Spleen (tissue), 11 donors: ENCODE data around the gene PKD1L1. TPM values are rescaled to one million over a fixed set of nuclear protein-coding genes. Genes with fewer than 3 reads are reported as not detected.
A peak's percentile ranks its signal among the peaks of the same experiment; 100 is the strongest.

Experiments
- DNase-seq: peaks from one replicate; pipeline ENCODE4 v3.0.0-alpha.2; 2020
- H3K27ac ChIP-seq, 8 donors: fragments of 200-600 bp; sonication (generic) in 7 of 8; 1 replicate in 4 of 8; 2 replicates in 4 of 8; pipeline versions ENCODE4 v1.5.0 to v1.8.0; 2016 to 2021; ENCODE audit warnings: inconsistent platforms in 4 of 8, mild to moderate bottlenecking in 4 of 8, moderate library complexity in 1 of 8
- H3K27me3 ChIP-seq, 7 donors: fragments of 200-600 bp; sonication (generic) in 6 of 7; replicated peaks in 1 of 7; 1 replicate in 4 of 7; 2 replicates in 3 of 7; pipeline versions ENCODE4 v1.5.0 to v1.8.0; 2016 to 2021; ENCODE audit warnings: inconsistent platforms in 3 of 7, mild to moderate bottlenecking in 1 of 7
- H3K36me3 ChIP-seq, 6 donors: fragments of 200-600 bp; sonication (generic) in 5 of 6; 1 replicate in 4 of 6; 2 replicates in 2 of 6; pipeline versions ENCODE4 v1.5.0 to v1.8.0; 2016 to 2021; ENCODE audit warnings: inconsistent platforms in 2 of 6
- H3K4me1 ChIP-seq, 6 donors: fragments of 200-600 bp; sonication (generic) in 5 of 6; 1 replicate in 3 of 6; 2 replicates in 3 of 6; pipeline versions ENCODE4 v1.5.0 to v1.8.0; 2016 to 2021; ENCODE audit warnings: inconsistent platforms in 3 of 6
- H3K4me3 ChIP-seq, 8 donors: fragments of 200-600 bp; sonication (generic) in 7 of 8; 1 replicate in 4 of 8; 2 replicates in 4 of 8; pipeline versions ENCODE4 v1.5.0 to v1.8.0; 2016 to 2021; ENCODE audit warnings: inconsistent platforms in 4 of 8, mild to moderate bottlenecking in 4 of 8, moderate library complexity in 2 of 8
- H3K9me3 ChIP-seq, 8 donors: fragments of 200-600 bp; sonication (generic) in 7 of 8; 1 replicate in 4 of 8; 2 replicates in 4 of 8; pipeline versions ENCODE4 v1.5.0 to v1.8.0; 2016 to 2021; ENCODE audit warnings: inconsistent platforms in 4 of 8
- POLR2A ChIP-seq, 3 donors: fragments of 450-650 bp; IDR thresholded peaks; one replicate each; pipeline ENCODE4 v1.5.1; 2017; ENCODE audit warnings: antibody characterized with exemption in 3 of 3, mild to moderate bottlenecking in 1 of 3
- POLR2AphosphoS5 ChIP-seq, 3 donors: sonication (generic); formaldehyde crosslinking; IDR thresholded peaks; one replicate each; pipeline ENCODE4 v1.5.1; 2017; ENCODE audit warnings: antibody characterized with exemption in 3 of 3
- WGBS, 5 donors: extraction: QIAGEN DNeasy Blood & Tissue Kit in 3 of 5; methylation state at CpG; one replicate each; pipeline versions ENCODE4 v1.1.5 to v1.1.7; 2013 to 2018; 5-methylcytosine and 5-hydroxymethylcytosine counted together
- intact Hi-C: fragments of 100-400 bp; cut with DNase I; formaldehyde crosslinking; loops from one replicate; pipeline ENCODE4 v1.15.0; 2023; ENCODE audit warnings: low total_unique reads
- polyA plus RNA-seq, 3 donors: library from polyadenylated mRNA; stranded (reverse); fragments of 200-250 nt; gene quantifications; one replicate each; pipeline ENCODE4 v1.2.1, GENCODE V29; 2013
- total RNA-seq, 7 donors: library from RNA; depleted of rRNA in 3 of 7; stranded (reverse); fragments of >200 nt in 3 of 7; fragmentation: NEBNext Ultra II Directional in 4 of 7; extraction: Animal tissue kit (Norgen Biotek cat#: 25700) in 4 of 7; gene quantifications; one replicate each; pipeline versions ENCODE4 v1.1.0 to v1.2.1, GENCODE V29; 2016 to 2021
- TF ChIP-seq, protein P1 (sequence below), 11 experiments: fragments of 200-600 bp in 7 of 11; fragments of 450-650 bp in 4 of 11; sonication (generic) in 4 of 11; IDR thresholded peaks in 8 of 11; conservative IDR thresholded peaks in 3 of 11; 1 replicate in 7 of 11; 2 replicates in 4 of 11; pipeline versions ENCODE4 v1.4.0 to v1.8.0; 2016 to 2021; ENCODE audit warnings: antibody characterized with exemption in 11 of 11, inconsistent platforms in 4 of 11, mild to moderate bottlenecking in 1 of 11
- donor health status: healthy with polysubstance abuse.
- donor health status: DM: no; HTN: no; CAD: no; lungs with moderate emphysema.
- donor health status: DM: no; HTN: no; CAD: no.
- donor health status: Bipolar disorder and iron deficiency.
- donor health status: healthy.
- donor health status: DM: no; HTN: no; CAD: no.
- donor health status: DM: yes; HTN: yes; CAD: no.

Gene PKD1L1
- total and polyA plus RNA-seq, 10 donors = 0.28 to 1.3 (median 0.49) TPM

DNA sequence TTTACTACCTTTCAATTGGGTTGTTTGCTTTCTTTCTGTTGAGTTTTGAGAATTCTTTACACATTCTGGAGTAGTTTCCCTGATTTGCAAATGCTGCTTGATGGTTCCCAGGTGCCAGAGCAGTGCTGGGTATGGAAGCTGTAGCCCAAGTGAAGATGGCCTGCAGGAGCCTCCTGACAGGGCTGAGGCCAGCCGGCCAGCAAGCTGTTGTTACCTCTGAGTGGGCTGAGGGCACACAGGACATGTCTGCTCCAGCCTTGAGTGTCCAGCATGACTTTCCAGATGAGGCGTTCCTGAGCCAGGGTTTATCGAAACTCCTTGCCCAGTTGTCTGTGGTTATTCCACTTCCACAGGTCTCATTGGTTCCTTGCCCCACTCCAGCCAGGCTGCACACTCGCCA, 201.8 kb downstream of the PKD1L1 start:
- Histone ChIP-seq H3K27me3 (peaks cover 0 to 5% (median 0%) of the 10 kb centered on the region in 7 donors), H3K36me3 (no peaks in the 10 kb centered on the region), H3K9me3 (no peaks in the 10 kb centered on the region), H3K4me3 (no peak overlapping the region), H3K27ac (no peak overlapping the region), H3K4me1 (peaks cover 0 to 7% (median 3%) of the 10 kb centered on the region in 6 donors)
- DNase-seq = peak; percentile 63
- intact Hi-C loops = no loop called here
- 69 to 100% (median 100%) methylated on average over 3 to 4 of the region's 4 CpGs for WGBS, 5 donors
- TF ChIP-seq POLR2AphosphoS5 (IDR thresholded peaks at IDR 0.05) = no peak
- TF ChIP-seq, protein P1, sequence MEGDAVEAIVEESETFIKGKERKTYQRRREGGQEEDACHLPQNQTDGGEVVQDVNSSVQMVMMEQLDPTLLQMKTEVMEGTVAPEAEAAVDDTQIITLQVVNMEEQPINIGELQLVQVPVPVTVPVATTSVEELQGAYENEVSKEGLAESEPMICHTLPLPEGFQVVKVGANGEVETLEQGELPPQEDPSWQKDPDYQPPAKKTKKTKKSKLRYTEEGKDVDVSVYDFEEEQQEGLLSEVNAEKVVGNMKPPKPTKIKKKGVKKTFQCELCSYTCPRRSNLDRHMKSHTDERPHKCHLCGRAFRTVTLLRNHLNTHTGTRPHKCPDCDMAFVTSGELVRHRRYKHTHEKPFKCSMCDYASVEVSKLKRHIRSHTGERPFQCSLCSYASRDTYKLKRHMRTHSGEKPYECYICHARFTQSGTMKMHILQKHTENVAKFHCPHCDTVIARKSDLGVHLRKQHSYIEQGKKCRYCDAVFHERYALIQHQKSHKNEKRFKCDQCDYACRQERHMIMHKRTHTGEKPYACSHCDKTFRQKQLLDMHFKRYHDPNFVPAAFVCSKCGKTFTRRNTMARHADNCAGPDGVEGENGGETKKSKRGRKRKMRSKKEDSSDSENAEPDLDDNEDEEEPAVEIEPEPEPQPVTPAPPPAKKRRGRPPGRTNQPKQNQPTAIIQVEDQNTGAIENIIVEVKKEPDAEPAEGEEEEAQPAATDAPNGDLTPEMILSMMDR (IDR thresholded peaks at IDR 0.05 in 8 of 11, conservative IDR thresholded peaks at IDR 0.05 in 3 of 11) = no peak
- TF ChIP-seq POLR2A (IDR thresholded peaks at IDR 0.05) = no peak

DNA sequence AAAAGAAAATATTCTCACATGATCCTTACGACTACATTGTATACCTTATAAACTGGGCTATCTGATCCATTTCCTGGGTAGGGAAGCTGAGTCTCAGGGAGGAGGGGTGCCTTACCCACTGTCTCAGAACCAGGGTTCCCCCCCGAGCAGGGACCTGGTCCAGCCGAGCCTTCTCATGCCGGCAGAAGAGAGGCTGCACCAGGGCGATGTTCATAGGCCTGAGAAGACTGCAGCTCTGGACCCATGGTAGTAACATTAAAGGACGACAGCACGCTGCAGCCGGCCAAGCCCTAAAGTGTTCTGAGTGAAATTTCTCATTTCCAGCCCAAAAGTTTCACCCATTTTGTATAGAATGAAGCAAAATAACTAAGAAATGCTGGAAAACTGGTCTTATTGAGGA, 203.4 kb downstream of the PKD1L1 start:
- 89 to 96% (median 95%) methylated on average over 8 of the region's 8 CpGs for WGBS, 5 donors
- DNase-seq = peak; percentile 45
- Histone ChIP-seq H3K4me3 (no peak overlapping the region), H3K27ac (no peak overlapping the region), H3K27me3 (peaks cover 0 to 5% (median 0%) of the 10 kb centered on the region in 7 donors), H3K9me3 (no peaks in the 10 kb centered on the region), H3K4me1 (peaks cover 0 to 7% (median 3%) of the 10 kb centered on the region in 6 donors), H3K36me3 (no peaks in the 10 kb centered on the region)
- no peak for TF ChIP-seq POLR2A (IDR thresholded peaks at IDR 0.05)
- no peak for TF ChIP-seq POLR2AphosphoS5 (IDR thresholded peaks at IDR 0.05)
- TF ChIP-seq, protein P1 (IDR thresholded peaks at IDR 0.05 in 8 of 11, conservative IDR thresholded peaks at IDR 0.05 in 3 of 11) = no peak
- intact Hi-C loops = no loop called here

DNA sequence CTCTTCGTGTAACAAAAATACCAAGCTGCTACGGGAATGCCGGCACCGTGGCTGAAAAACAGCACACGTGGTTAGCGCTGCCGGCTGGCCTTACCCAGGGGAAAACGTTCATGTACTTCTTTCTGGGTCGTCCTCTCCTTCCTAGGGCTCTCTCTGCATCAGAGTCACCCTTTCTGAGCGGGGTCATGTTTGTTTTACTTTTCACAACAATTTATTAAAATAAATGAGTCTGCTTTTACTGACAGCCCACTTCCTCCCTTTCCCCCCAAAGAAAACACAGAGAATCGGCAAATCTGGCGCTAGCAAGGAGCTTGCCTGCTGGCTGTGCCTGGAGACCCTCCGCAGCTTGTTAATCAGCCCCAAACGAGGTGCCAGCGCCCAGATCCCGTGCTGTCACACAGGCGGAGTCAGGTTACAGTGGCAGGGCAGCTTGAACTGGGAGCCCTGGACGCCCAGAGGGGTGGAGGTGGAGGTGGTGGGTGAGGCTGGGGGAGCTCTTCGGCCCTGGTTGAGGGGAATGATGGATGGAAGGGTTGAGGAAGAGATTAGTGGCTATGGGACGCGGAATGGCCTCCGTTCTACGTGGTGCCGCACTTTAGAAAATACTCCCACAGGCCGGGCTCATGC, 204.2 kb downstream of the PKD1L1 start:
- peaks cover 0 to 5% (median 0%) of the 10 kb centered on the region in 7 donors for H3K27me3 ChIP-seq
- H3K9me3 ChIP-seq = no peaks in the 10 kb centered on the region
- H3K4me3 ChIP-seq = no peak overlapping the region
- no peaks in the 10 kb centered on the region for H3K36me3 ChIP-seq
- peak; percentile 67 for DNase-seq
- TF ChIP-seq POLR2AphosphoS5 (IDR thresholded peaks at IDR 0.05) = peak in 1 of 3 donors; percentile 17
- TF ChIP-seq POLR2A (IDR thresholded peaks at IDR 0.05) = no peak
- TF ChIP-seq, protein P1 (IDR thresholded peaks at IDR 0.05 in 8 of 11, conservative IDR thresholded peaks at IDR 0.05 in 3 of 11) = no peak
- H3K4me1 ChIP-seq = peaks cover 0 to 7% (median 3%) of the 10 kb centered on the region in 6 donors
- intact Hi-C loops = no loop called here
- WGBS, 5 donors = 51 to 57% (median 52%) methylated on average over 25 of the region's 25 CpGs
- peak overlapping the region in 3 of 8 donors; percentile 17 to 44 (median 36) for H3K27ac ChIP-seq

DNA sequence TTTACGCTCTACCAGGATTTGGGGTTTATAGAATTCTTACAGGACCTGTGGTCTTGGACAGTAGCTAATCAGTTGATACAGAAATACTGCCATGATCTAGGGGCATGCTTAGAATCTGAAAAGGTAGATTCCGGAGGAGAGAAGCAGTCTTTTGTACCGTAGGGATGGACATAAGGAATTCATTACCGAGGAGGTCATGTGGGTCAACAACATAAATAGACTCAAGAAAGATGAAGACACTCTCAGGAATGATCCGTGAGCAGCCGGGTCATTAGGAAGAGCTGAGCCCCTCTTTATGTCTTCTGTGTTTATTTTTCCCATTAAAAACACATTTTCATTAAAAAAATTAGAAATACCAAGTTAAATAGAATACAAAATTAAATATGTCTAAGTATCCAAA, 206.3 kb downstream of the PKD1L1 start:
- 70 to 95% (median 92%) methylated on average over 6 of the region's 6 CpGs for WGBS, 5 donors
- Histone ChIP-seq H3K9me3 (no peaks in the 10 kb centered on the region), H3K27me3 (peaks cover 0 to 5% (median 0%) of the 10 kb centered on the region in 7 donors), H3K4me1 (peaks cover 0 to 7% (median 3%) of the 10 kb centered on the region in 6 donors), H3K4me3 (no peak overlapping the region), H3K27ac (no peak overlapping the region), H3K36me3 (no peaks in the 10 kb centered on the region)
- intact Hi-C loops = no loop called here
- TF ChIP-seq, protein P1 (IDR thresholded peaks at IDR 0.05 in 8 of 11, conservative IDR thresholded peaks at IDR 0.05 in 3 of 11) = no peak
- no peak for TF ChIP-seq POLR2AphosphoS5 (IDR thresholded peaks at IDR 0.05)
- no peak for TF ChIP-seq POLR2A (IDR thresholded peaks at IDR 0.05)
- DNase-seq = no peak
